Embryonic facial prominence (tissue), 1 donor: Measurements from ENCODE around the gene SGF29.
"Not testable (repeated sequence)": the region's sequence is repeated elsewhere in the genome, so short reads cannot be mapped to it uniquely, and the experiment has no call there.

Source experiments
- DNase-seq: peaks from one replicate; pipeline ENCODE4 v3.0.0-alpha.2; 2016; ENCODE audit errors: extremely low spot score

The SGF29 gene

DNA sequence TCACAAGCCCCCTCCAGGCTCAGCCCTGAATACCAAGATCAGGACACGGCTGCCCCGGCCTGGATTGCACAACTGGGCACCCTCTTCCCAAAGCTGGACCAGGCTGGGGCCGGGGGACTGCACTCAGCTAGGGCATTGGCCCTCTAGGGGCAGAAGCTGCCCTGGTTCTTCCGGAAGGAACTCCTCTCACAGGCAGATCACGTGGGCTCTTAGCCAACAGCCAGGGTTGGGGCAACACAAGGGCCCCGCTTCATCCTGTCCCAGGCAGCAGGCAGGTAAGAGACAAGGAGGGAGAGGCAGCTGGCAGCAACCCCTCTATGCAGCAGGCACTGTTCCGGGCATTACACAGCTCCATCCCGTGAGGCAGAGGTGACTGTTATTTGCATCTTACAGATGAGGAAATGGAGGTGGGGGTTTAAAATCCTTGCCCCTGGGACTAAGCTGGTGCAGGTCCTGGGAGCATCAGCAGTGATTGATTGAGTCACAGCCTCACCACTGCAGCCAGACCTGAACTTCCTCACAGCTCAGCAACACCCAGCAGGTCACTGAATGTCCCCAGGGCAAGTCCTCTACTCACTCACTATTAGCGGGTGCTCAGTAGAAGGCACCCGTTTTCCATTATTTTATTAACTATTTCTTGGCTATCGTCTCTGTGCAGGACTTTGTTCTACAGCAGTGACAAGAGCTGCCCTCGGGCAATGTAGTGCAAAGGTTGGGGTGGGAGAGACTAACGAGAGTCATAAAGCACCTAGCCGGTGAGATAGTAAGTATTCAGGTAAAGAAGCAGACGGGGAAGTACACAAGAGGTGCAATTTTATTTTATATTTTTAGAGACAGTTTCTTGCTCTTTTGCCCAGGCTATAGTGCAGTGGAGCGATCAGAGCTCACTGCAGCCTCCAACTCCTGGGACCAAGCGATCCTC lies 58.9 kb downstream of the SGF29 start:
- DNase-seq: not testable (repeated sequence)

DNA sequence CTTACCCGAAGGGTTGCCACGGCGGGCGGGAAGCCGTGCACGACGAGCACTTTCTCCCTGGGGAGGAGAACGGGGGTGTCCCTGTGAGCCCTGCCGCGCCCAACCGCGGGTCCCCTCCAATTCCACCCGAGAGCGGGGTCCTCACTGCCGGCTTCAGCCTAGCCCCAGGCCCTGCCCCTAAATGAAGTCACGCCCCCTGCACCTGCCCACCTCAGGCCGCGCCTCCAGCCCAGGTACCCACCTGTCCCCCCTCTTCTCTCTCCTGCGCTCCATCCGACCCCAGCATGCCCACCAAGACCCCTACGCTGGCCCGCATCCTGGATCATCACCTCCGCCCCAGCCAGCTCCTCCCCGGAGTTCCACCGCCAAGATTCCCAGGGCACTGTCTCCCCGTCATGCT lies 60.2 kb downstream of the SGF29 start:
- not testable (repeated sequence) for DNase-seq

DNA sequence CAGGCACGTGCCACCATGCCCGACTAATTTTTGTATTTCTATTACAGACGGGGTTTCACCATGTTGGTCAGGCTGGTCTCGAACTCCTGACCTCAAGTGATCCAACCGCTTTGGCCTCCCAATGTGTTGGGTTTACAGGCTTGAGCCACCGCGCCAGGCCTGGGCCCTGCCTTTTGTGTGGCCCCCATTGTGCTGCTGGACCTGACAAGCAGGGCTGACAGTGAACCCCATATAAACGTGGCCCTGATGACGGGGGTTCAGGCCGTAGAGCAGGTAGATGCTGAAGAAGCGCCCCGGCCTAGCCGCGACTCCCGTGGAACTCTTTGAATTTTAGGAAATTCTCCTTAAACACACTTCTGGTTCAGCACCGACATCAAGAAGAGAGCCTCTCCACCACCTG lies 60.8 kb downstream of the SGF29 start:
- DNase-seq: not testable (repeated sequence)

DNA sequence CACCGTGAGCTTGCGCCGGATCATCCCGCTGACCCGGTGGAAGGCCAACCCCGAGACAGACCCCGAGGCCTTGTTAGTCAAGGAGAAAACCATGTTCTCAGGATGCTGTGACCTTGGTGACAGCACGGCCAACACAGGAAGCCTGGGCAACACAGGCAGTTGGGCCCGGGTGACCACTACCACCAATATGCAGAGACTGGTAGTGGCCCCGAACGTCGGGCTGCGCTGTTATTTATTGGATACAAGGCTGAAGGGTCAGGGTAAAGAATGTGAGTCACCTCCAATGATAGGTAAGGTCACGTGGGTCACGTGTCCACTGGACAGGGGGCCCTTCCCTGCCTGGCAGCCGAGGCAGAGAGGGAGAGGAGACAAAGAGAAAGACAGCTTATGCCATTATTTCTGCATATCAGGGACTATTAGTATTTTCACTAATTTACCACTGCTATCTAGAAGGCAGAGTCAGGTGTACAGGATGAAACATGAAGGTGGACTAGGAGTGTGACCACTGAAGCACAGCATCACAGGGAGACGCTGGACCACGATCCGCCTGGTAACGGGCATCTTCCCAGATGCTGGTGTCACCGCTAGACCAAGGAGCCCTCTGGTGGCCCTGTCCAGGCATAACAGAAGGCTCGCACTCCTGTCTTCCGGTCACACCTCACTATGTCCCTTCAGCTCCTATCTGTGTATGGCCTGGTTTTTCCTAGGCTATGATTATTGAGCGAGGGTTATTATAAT lies 61.9 kb downstream of the SGF29 start:
- not testable (repeated sequence) for DNase-seq

DNA sequence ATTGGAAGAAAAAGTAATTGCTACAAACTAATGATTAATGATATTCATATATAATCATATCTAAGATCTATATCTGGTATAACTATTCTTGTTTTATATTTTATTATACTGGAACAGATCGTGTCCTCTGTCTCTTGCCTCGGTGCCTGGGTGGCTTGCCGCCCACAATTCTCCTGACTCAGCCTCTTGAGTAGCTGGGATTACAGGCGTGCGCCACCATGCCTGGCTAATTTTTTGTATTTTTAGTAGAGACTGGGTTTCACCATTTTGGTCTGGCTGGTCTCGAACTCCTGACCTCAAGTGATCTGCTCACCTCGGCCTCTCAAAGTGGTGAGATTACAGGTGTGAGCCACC lies 62.5 kb downstream of the SGF29 start:
- DNase-seq: not testable (repeated sequence)

DNA sequence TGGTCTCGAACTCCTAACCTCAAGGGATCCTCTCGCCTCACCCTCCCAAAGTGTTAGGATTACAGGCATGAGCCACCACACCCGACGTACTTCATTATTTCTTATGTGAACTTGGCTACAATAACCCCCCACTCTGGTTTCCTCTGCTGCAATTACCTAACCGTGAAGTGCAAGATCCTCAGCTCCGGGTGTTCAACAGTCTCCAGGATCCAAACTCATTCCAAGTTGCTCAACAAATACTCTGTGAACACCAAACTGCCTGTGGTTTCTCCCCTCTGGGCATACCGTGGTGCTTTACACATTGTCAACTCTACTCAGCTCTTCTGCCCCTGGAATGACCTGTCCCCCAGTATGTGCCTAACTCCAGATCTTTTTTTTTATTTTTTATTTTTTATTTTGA lies 62.9 kb downstream of the SGF29 start:
- DNase-seq: no peak

DNA sequence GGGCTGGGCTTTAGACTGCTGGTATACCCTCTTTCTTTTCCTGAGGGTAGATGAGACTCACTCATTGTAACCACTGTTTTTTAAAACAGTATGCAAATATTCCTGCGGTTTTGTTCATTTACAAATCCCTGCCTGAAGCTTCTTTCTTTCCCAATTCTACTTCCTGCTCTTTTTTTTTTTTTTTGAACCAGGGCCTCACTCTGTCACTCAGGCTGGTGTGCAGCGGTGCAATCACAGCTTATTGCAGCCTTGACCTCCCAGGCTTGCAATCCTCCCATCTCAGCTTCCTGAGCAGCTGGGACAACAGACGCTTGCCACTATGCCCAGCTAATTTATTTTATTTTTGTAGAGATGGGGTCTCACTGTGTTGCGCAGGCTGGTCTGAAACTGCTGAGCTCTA lies 64.2 kb downstream of the SGF29 start:
- no peak for DNase-seq

DNA sequence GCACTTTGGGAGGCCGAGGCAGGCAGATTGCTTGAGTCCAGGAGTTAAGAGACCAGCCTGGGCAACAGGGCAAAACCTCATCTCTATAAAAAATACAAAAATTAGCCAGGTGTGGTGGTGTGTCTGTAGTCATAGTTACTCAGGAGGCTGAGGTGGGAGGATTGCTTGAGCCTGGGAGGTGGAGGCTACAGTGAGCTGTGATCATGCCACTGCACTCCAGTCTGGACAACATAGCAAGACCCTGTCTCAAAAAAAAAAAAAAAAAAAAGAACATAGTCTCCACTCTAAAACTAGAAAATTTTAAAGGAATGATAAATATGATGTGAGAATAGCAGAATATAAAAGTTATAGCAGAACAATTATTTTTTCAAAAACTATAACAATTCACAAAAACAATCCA lies 66.6 kb downstream of the SGF29 start:
- DNase-seq: not testable (repeated sequence)

DNA sequence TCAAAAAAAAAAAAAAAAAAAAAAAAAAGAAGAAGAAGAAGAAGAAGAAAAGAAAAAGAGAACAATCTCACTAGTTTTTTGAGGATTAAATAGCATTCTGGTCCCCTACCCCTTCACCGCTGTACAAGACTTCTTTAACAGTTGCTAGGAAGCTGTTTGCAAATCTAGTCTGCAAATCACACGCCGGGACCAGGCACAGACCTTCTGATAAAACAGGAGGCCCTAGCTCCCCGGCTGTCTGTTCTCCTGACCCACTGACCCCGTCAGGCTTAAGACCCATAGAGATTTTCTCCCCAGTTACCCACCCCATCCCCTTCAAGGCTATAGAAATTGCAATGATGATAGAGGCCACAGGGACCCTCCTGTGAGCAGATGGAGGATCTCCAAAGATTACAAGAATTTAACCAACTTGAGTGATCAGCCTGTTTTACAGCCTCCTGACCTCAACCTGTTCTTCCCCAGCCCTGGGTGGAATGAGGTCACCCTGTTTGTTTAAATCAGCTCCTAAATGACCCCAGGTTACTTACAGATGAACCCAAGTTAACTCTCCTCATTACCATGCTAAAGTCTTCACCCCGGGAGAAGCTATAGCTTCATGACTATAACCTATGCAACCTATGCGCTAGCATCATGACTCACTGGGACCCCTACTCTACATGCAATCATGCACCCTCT lies 67.9 kb downstream of the SGF29 start:
- DNase-seq: no peak

DNA sequence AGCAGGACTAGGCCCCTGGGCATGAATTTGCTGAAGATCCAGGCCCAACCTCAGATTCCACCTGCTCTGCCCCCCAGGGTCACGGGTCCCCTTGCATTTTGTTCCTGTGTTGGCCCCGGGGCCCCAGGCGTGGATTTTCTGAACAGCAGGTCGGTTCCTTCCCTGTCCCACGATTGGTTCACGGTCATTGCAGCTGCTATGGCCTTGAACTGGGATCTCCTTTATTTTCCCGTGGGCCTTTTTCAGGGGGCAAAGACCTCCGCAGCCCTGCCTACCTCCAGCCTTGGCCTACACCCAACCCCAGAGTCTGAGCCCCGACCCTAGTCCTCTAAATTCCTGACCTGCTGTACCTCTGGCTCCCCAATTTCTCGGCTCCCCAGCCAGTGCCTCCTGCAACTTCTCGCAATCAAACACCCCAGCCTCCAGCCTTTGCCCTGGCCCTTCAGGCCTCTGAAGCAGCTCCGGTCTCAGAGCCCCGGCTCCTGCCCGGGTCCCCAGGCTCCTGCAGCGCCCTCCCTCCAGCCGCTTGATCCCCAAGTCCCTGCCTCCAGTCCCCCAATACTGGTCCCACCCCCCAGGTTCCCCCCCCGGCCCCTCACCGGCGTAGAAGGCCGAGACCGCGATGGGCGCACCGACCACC lies 68.9 kb downstream of the SGF29 start:
- DNase-seq: not testable (repeated sequence)

DNA sequence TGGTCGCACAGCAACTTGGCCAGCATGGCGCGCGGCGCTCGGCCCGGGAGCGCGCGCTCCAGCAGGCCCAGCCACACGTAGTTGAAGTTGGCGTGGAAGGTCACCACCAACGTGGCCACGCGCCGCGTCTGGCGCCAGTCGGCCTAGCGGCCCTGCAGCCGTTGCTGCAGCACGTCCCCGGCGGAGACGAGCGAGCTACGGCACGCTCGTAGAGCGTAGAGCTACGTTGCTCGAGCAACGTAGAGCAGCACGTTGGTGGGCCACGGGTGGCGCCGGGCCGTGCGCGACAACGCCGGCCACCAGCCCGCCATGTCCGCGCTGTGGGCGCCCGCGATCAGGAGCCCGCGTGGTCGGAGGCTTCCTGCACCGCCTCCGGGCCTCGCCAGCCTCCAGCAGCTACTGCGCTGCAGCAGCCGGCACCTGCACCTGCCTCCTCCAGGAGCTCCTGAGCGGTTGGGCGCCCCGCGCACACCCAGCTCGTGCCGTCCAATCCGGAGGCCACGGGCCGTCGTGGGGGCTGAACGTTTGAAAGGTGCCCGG lies 69.5 kb downstream of the SGF29 start:
- DNase-seq: no peak

DNA sequence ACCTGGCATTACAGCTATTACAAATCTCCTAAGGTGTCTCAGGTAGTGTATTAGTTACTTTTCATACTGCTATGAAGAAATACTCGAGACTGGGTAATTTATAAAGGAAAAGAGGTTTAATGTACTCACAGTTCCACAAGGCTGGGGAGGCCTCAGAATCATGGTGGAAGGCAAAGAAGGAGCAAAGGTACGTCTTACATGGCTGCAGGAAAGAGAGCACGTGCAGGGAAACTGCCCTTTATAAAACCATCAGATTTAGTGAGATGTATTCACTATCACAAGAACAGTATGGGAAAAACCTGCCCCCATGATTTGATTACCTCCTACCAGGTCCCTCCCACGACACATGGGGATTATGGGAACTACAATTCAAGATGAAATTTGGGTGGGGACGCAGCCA lies 77.2 kb downstream of the SGF29 start:
- not testable (repeated sequence) for DNase-seq

DNA sequence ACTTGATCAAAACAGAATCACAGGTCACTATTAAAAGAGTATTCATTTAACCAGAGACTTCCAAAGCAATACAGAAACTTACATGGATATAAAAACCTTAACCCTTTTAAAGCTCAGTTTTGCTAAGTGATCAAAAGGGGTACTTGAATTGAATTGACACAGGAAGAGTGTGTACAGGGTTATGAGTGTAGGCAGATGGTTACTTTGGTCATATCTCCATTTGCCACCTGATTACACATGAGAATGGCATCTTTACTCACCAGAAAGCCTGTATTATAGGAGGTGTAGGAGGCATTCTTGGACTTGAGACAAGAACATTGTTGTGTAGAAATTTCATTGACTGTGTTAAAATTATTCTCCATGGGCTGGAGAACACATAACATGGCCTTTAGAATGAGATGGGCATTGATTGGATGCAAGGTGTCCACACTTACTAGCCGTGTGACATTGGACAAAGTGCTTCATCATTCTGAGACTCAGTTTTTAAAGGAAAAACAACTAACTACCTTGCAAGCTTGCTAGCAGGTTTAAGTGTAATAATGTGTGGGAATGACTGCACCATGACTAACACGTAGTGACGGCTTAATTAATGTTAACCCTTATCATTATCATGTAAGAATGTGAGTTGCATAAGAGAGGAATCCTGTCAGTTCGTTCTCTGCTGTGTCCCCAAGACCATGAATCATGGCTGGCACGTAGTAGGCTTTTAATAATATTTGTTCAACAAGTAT lies 82.5 kb downstream of the SGF29 start:
- DNase-seq: not testable (repeated sequence)

DNA sequence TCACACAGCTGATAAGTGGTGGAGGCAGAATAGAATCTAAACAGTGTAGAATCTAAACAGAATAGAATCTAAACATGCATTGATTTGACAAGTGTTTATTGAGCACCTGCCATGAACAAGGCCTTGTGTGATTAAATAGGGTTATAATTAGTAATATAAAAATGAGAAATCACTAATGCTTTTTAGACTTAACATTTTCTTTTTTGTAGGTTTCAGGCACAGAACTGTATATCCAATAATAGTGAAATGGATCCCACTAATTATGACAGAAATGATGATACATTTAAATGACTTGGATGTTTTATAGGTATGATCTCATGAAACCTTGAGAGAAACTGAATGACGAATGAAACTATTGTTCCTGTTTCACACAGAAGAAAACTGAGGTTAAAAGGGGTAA lies 84.0 kb downstream of the SGF29 start, which contains the start of gene NPIPB8:
Gene NPIPB8 (plus strand): TSS at position 301 of the 400 bp plus-strand sequence. CDS start 296 bp downstream, outside the sequence.
- not testable (repeated sequence) for DNase-seq

DNA sequence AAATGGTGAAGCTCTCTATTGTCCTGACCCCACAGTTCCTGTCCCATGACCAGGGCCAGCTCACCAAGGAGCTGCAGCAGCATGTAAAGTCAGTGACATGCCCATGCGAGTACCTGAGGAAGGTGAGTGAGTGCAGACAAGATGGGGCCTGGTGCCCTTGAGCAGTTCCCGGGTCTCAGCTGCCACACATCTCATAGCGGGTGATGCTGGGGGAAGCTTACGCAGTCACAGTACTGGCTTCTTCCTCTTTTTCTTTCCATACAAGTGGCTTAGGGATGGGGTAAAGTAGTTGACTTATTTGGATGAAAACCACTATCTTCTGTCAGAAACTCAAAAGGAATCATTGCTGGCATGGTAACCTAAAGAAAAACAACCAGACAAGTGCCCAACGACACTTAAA lies 84.6 kb downstream of the SGF29 start:
- DNase-seq: not testable (repeated sequence)

DNA sequence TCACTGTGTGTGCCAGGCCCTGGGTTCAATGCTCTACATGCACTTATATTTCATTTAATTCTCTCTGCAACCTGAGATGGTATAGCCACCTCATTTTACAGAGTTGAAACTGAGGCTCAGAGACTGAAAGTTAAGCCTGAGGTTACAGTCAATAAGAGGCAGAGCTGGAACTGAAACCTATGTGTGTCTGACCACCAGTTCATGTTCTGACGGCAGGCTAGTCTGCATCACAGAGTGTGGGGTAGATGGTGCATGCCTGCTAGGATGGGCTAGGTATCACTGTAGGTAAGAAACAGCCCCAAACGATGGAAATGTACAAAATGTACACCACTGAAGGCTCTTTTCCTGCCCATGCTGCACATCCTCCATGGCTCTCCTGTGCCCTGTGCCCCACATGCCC lies 86.2 kb downstream of the SGF29 start:
- DNase-seq: not testable (repeated sequence)
